ENCODE data around the gene CD22. TPM values are rescaled to one million over a fixed set of nuclear protein-coding genes. Genes with fewer than 3 reads are reported as not detected.

CD22 gene
- total and polyA plus RNA-seq, 8 donors = 5.2 to 63.2 (median 12.0) TPM

GRCh38 chr19:35352177-35352447 is 23.1 kb downstream of the CD22 start:
- TF ChIP-seq CTCF (IDR thresholded peaks at IDR 0.05) = no peak
- Histone ChIP-seq H3K9me3 (no peaks in the 10 kb centered on the region), H3K36me3 (no peaks in the 10 kb centered on the region), H3K4me1 (peaks cover 0 to 40% of the 10 kb centered on the region in 2 donors), H3K27me3 (peaks cover 0 to 15% of the 10 kb centered on the region in 2 donors), H3K4me3 (no peak overlapping the region), H3K27ac (no peak overlapping the region)
- intact Hi-C loops (cut with DNase I) = loop anchor here in 1 of 2 donors (10.0 kb wide), 2 partner anchors 113 to 143 kb away; partner anchors contain the start of gene KRTDAP
- no peak for DNase-seq
- ATAC-seq = no peak

- Histone ChIP-seq H3K4me1 (peaks cover 0 to 42% of the 10 kb centered on the region in 2 donors), H3K4me3 (no peak overlapping the region), H3K27me3 (peaks cover 0 to 15% of the 10 kb centered on the region in 2 donors), H3K27ac (no peak overlapping the region), H3K9me3 (no peaks in the 10 kb centered on the region), H3K36me3 (no peaks in the 10 kb centered on the region)
- DNase-seq = peak; percentile 76 to 86 (median 80)
- intact Hi-C loops (cut with DNase I) = loop anchor here in 1 of 2 donors (10.0 kb wide), 2 partner anchors 112 to 142 kb away; partner anchors contain the start of gene KRTDAP
- ATAC-seq = peak; percentile 92
- TF ChIP-seq CTCF (IDR thresholded peaks at IDR 0.05) = peak; percentile 65 to 84
These were observed 23.7 kb downstream of the CD22 start for GRCh38 chr19:35352448-35353304.

- no peaks in the 10 kb centered on the region for H3K36me3 ChIP-seq
- peaks cover 0 to 15% of the 10 kb centered on the region in 2 donors for H3K27me3 ChIP-seq
- no peak for ATAC-seq
- no peaks in the 10 kb centered on the region for H3K9me3 ChIP-seq
- H3K27ac ChIP-seq = no peak overlapping the region
- no peak for TF ChIP-seq CTCF (IDR thresholded peaks at IDR 0.05)
- H3K4me1 ChIP-seq = peaks cover 0 to 41% of the 10 kb centered on the region in 2 donors
- H3K4me3 ChIP-seq = no peak overlapping the region
- intact Hi-C loops (cut with DNase I) = loop anchor here in 1 of 2 donors (10.0 kb wide), 2 partner anchors 111 to 141 kb away; partner anchors contain the start of gene KRTDAP
- peak in 1 of 4 donors; percentile 10 for DNase-seq
These were observed 24.6 kb downstream of the CD22 start for GRCh38 chr19:35353635-35354034.

GRCh38 chr19:35354898-35355297 is 25.9 kb downstream of the CD22 start:
- Histone ChIP-seq H3K27me3 (peaks cover 0 to 15% of the 10 kb centered on the region in 2 donors), H3K9me3 (no peaks in the 10 kb centered on the region), H3K27ac (no peak overlapping the region), H3K4me3 (no peak overlapping the region), H3K36me3 (no peaks in the 10 kb centered on the region), H3K4me1 (peaks cover 0 to 34% of the 10 kb centered on the region in 2 donors)
- DNase-seq (no peak), ATAC-seq (no peak)
- intact Hi-C loops (cut with DNase I) = loop anchor here in 1 of 2 donors (10.0 kb wide), 2 partner anchors 110 to 140 kb away; partner anchors contain the start of gene KRTDAP
- TF ChIP-seq CTCF (IDR thresholded peaks at IDR 0.05) = no peak

GRCh38 chr19:35355791-35356460 is 26.9 kb downstream of the CD22 start:
- no peak for TF ChIP-seq CTCF (IDR thresholded peaks at IDR 0.05)

More at GRCh38 chr19:35355791-35356460, 26.9 kb downstream of the CD22 start:
- Histone ChIP-seq H3K4me3 (no peak overlapping the region), H3K27me3 (peaks cover 0 to 15% of the 10 kb centered on the region in 2 donors), H3K4me1 (peaks cover 0 to 34% of the 10 kb centered on the region in 2 donors), H3K9me3 (no peaks in the 10 kb centered on the region), H3K27ac (no peak overlapping the region), H3K36me3 (no peaks in the 10 kb centered on the region)
- intact Hi-C loops (cut with DNase I) = loop anchor here in 1 of 2 donors (10.0 kb wide), 2 partner anchors 109 to 139 kb away; partner anchors contain the start of gene KRTDAP
- no peak for ATAC-seq
- DNase-seq = no peak
